Liver (tissue), 3 donors: ENCODE data around the gene C2CD2.

Experiments used
- CTCF ChIP-seq: fragments of 150-350 bp; IDR thresholded peaks from 2 replicates; pipeline ENCODE4 v1.5.1; 2017; ENCODE audit warnings: improper control_type of control experiment, low read depth, low read length; ENCODE audit not compliant: missing input control
- EGR1 ChIP-seq, 2 donors: IDR thresholded peaks; 2 replicates each; pipeline ENCODE4 v1.6.1; 2016 to 2018; ENCODE audit warnings: antibody characterized with exemption in 2 of 2, low read depth in 2 of 2
- GABPA ChIP-seq, 2 donors: IDR thresholded peaks in 1 of 2; conservative IDR thresholded peaks in 1 of 2; 2 replicates each; pipeline ENCODE4 v1.6.1; 2016; ENCODE audit warnings: antibody characterized with exemption in 2 of 2, mild to moderate bottlenecking in 1 of 2, moderate library complexity in 1 of 2
- JUND ChIP-seq, 2 donors: IDR thresholded peaks; 2 replicates each; pipeline ENCODE4 v1.6.1; 2016; ENCODE audit warnings: antibody characterized with exemption in 2 of 2
- RAD21 ChIP-seq, 2 donors: IDR thresholded peaks; 2 replicates each; pipeline ENCODE4 v1.6.1; 2016; ENCODE audit warnings: antibody characterized with exemption in 2 of 2, mild to moderate bottlenecking in 2 of 2
- SP1 ChIP-seq: IDR thresholded peaks from 2 replicates; pipeline ENCODE4 v1.6.1; 2018; ENCODE audit warnings: antibody characterized with exemption, mild to moderate bottlenecking
- YY1 ChIP-seq: IDR thresholded peaks from 2 replicates; pipeline ENCODE4 v1.6.1; 2016; ENCODE audit warnings: antibody characterized with exemption, mild to moderate bottlenecking
- TF ChIP-seq, protein P1 (sequence below): IDR thresholded peaks from 2 replicates; pipeline ENCODE4 v1.6.1; 2016; ENCODE audit warnings: antibody characterized with exemption
- TF ChIP-seq, protein P2 (sequence below): IDR thresholded peaks from 2 replicates; pipeline ENCODE4 v1.6.1; 2016; ENCODE audit warnings: antibody characterized with exemption, mild to moderate bottlenecking
- TF ChIP-seq, protein P3 (sequence below): IDR thresholded peaks from 2 replicates; pipeline ENCODE4 v1.6.1; 2016; ENCODE audit warnings: antibody characterized with exemption
- TF ChIP-seq, protein P4 (sequence below): IDR thresholded peaks from 2 replicates; pipeline ENCODE4 v1.6.1; 2016; ENCODE audit warnings: antibody characterized with exemption
- donor health status: healthy.
- donor health status: healthy.

- no peak for TF ChIP-seq CTCF
- no peak for TF ChIP-seq RAD21 (IDR thresholded peaks at IDR 0.05)
- TF ChIP-seq, protein P1, sequence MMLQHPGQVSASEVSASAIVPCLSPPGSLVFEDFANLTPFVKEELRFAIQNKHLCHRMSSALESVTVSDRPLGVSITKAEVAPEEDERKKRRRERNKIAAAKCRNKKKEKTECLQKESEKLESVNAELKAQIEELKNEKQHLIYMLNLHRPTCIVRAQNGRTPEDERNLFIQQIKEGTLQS: no peak
- no peak for TF ChIP-seq JUND (IDR thresholded peaks at IDR 0.05)
- TF ChIP-seq, protein P2, sequence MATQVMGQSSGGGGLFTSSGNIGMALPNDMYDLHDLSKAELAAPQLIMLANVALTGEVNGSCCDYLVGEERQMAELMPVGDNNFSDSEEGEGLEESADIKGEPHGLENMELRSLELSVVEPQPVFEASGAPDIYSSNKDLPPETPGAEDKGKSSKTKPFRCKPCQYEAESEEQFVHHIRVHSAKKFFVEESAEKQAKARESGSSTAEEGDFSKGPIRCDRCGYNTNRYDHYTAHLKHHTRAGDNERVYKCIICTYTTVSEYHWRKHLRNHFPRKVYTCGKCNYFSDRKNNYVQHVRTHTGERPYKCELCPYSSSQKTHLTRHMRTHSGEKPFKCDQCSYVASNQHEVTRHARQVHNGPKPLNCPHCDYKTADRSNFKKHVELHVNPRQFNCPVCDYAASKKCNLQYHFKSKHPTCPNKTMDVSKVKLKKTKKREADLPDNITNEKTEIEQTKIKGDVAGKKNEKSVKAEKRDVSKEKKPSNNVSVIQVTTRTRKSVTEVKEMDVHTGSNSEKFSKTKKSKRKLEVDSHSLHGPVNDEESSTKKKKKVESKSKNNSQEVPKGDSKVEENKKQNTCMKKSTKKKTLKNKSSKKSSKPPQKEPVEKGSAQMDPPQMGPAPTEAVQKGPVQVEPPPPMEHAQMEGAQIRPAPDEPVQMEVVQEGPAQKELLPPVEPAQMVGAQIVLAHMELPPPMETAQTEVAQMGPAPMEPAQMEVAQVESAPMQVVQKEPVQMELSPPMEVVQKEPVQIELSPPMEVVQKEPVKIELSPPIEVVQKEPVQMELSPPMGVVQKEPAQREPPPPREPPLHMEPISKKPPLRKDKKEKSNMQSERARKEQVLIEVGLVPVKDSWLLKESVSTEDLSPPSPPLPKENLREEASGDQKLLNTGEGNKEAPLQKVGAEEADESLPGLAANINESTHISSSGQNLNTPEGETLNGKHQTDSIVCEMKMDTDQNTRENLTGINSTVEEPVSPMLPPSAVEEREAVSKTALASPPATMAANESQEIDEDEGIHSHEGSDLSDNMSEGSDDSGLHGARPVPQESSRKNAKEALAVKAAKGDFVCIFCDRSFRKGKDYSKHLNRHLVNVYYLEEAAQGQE: no peak
- TF ChIP-seq, protein P3, sequence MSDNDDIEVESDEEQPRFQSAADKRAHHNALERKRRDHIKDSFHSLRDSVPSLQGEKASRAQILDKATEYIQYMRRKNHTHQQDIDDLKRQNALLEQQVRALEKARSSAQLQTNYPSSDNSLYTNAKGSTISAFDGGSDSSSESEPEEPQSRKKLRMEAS: no peak
- no peak for TF ChIP-seq SP1
- no peak for TF ChIP-seq GABPA (IDR thresholded peaks at IDR 0.05 in 1 of 2, conservative IDR thresholded peaks at IDR 0.05 in 1 of 2)
- TF ChIP-seq YY1: no peak
- no peak for TF ChIP-seq EGR1 (IDR thresholded peaks at IDR 0.05; ENCODE audit: low read depth in 2 of 2)
- TF ChIP-seq, protein P4, sequence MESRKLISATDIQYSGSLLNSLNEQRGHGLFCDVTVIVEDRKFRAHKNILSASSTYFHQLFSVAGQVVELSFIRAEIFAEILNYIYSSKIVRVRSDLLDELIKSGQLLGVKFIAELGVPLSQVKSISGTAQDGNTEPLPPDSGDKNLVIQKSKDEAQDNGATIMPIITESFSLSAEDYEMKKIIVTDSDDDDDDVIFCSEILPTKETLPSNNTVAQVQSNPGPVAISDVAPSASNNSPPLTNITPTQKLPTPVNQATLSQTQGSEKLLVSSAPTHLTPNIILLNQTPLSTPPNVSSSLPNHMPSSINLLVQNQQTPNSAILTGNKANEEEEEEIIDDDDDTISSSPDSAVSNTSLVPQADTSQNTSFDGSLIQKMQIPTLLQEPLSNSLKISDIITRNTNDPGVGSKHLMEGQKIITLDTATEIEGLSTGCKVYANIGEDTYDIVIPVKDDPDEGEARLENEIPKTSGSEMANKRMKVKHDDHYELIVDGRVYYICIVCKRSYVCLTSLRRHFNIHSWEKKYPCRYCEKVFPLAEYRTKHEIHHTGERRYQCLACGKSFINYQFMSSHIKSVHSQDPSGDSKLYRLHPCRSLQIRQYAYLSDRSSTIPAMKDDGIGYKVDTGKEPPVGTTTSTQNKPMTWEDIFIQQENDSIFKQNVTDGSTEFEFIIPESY: no peak
These were observed 52.0 kb downstream of the C2CD2 start for GRCh38 chr21:41901782-41902181.
